Calu3 (cell line): Measurements from ENCODE around the gene MRPL43. TPM values are rescaled to one million over a fixed set of nuclear protein-coding genes. Genes with fewer than 3 reads are reported as not detected.

Source experiments
- BruUV-seq: library from RNA; stranded (reverse); fragments of 400-500 nt; replicated peaks from 2 replicates; lab custom pipeline; 2021; lab: Mats Ljungman, UMichigan
- CTCF ChIA-PET: fragments of 300-600 bp; sonication (Branson Sonifier 250); formaldehyde crosslinking; loops from one replicate; lab custom pipeline; 2022; ENCODE audit warnings: antibody characterized with exemption; lab: Charles Lee
- DNase-seq: peaks from one replicate; pipeline ENCODE4 v3.0.0; 2022
- H3K27ac Mint-ChIP-seq: one replicate; pipeline ENCODE4 v1.8.0; 2022; ENCODE audit warnings: mixed read lengths; ENCODE audit not compliant: unreplicated experiment
- H3K27me3 Mint-ChIP-seq: one replicate; pipeline ENCODE4 v1.8.0; 2022; ENCODE audit warnings: mixed read lengths; ENCODE audit not compliant: unreplicated experiment
- H3K36me3 Mint-ChIP-seq: one replicate; pipeline ENCODE4 v1.8.0; 2022; ENCODE audit warnings: mild to moderate bottlenecking, moderate library complexity, mixed read lengths; ENCODE audit not compliant: insufficient read depth, unreplicated experiment
- H3K4me1 Mint-ChIP-seq: one replicate; pipeline ENCODE4 v1.8.0; 2022; ENCODE audit warnings: mild to moderate bottlenecking, low read depth, mixed read lengths; ENCODE audit not compliant: unreplicated experiment
- H3K4me3 Mint-ChIP-seq: one replicate; pipeline ENCODE4 v1.8.0; 2022; ENCODE audit warnings: mild to moderate bottlenecking, low read depth, moderate library complexity, mixed read lengths; ENCODE audit not compliant: unreplicated experiment
- H3K9me3 Mint-ChIP-seq: one replicate; pipeline ENCODE4 v1.8.0; 2022; ENCODE audit warnings: low read depth, mixed read lengths; ENCODE audit not compliant: unreplicated experiment
- intact Hi-C: fragments of 100-400 bp; cut with micrococcal nuclease; formaldehyde crosslinking; loops from one replicate; pipeline ENCODE4 v1.10.0; 2022; ENCODE audit not compliant: unreplicated experiment
- total RNA-seq: library from RNA; stranded (reverse); gene quantifications from 2 replicates; pipeline ENCODE4 v1.2.3, GENCODE V29; 2022
- TF ChIP-seq, protein P1 (sequence below): fragments of 200-600 bp; IDR thresholded peaks from one replicate; pipeline ENCODE4 v1.8.0; 2022; ENCODE audit warnings: antibody characterized with exemption; ENCODE audit not compliant: unreplicated experiment

Gene MRPL43
- total RNA-seq, 1 experiment from 2014 or later = 44.7 TPM

GRCh38 chr10:100972115-100972903 lies 15.0 kb downstream of the MRPL43 start:
- Mint-ChIP-seq H3K27me3 (no peaks in the 10 kb centered on the region), H3K4me3 (no peak overlapping the region), H3K36me3 (peaks cover 32% of the 10 kb centered on the region), H3K9me3 (no peaks in the 10 kb centered on the region), H3K27ac (no peak overlapping the region), H3K4me1 (peaks cover 28% of the 10 kb centered on the region)
- intact Hi-C loops = no loop called here
- DNase-seq = no peak
- CTCF ChIA-PET = no interaction called here
- no TSS peak for BruUV-seq
- TF ChIP-seq, protein P1, sequence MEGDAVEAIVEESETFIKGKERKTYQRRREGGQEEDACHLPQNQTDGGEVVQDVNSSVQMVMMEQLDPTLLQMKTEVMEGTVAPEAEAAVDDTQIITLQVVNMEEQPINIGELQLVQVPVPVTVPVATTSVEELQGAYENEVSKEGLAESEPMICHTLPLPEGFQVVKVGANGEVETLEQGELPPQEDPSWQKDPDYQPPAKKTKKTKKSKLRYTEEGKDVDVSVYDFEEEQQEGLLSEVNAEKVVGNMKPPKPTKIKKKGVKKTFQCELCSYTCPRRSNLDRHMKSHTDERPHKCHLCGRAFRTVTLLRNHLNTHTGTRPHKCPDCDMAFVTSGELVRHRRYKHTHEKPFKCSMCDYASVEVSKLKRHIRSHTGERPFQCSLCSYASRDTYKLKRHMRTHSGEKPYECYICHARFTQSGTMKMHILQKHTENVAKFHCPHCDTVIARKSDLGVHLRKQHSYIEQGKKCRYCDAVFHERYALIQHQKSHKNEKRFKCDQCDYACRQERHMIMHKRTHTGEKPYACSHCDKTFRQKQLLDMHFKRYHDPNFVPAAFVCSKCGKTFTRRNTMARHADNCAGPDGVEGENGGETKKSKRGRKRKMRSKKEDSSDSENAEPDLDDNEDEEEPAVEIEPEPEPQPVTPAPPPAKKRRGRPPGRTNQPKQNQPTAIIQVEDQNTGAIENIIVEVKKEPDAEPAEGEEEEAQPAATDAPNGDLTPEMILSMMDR = no peak

- BruUV-seq = no TSS peak
- H3K4me1 Mint-ChIP-seq = peaks cover 19% of the 10 kb centered on the region
Measured at GRCh38 chr10:100970914-100971811, 16.1 kb downstream of the MRPL43 start.

GRCh38 chr10:100970076-100970913 lies 17.0 kb downstream of the MRPL43 start:
- CTCF ChIA-PET = interaction anchor here (0.9 to 1.6 kb wide), 4 partner anchors 17 to 49 kb away, joined by 3 to 5 read pairs (median 3); partner anchors contain the start of genes MRPL43 and TWNK
- TF ChIP-seq, protein P1 = no peak
- Mint-ChIP-seq H3K9me3 (no peaks in the 10 kb centered on the region), H3K4me1 (peaks cover 19% of the 10 kb centered on the region), H3K27me3 (no peaks in the 10 kb centered on the region), H3K36me3 (peaks cover 24% of the 10 kb centered on the region), H3K27ac (peak overlapping the region; percentile 39), H3K4me3 (peak overlapping the region; percentile 80)
- no TSS peak for BruUV-seq
- DNase-seq = peak; percentile 28
- intact Hi-C loops = no loop called here

More at GRCh38 chr10:100970914-100971811, 16.1 kb downstream of the MRPL43 start:
- TF ChIP-seq, protein P1 = no peak
- Mint-ChIP-seq H3K36me3 (peaks cover 24% of the 10 kb centered on the region), H3K4me3 (peak overlapping the region; percentile 80), H3K9me3 (no peaks in the 10 kb centered on the region), H3K27me3 (no peaks in the 10 kb centered on the region), H3K27ac (peak overlapping the region; percentile 39)
- peak; percentile 29 for DNase-seq
- intact Hi-C loops = no loop called here
- CTCF ChIA-PET = interaction anchor here (1.6 kb wide), 1 partner anchor 43 kb away, joined by 5 read pairs; no protein-coding TSS in a partner anchor
